Lung (tissue), 12 donors: ENCODE data around the gene CDC42BPB. TPM values are rescaled to one million over a fixed set of nuclear protein-coding genes. Genes with fewer than 3 reads are reported as not detected.

Experiments used
- ATAC-seq: fragments of 200-7000 bp; cut with Tn5 transposase; one replicate; pipeline ENCODE4 v1.9.1; 2020; ENCODE audit warnings: moderate number of reproducible peaks; ENCODE audit not compliant: insufficient read depth, low FRiP score
- DNase-seq, 3 donors: peaks; one replicate each; pipeline ENCODE4 v3.0.0-alpha.2; 2013 to 2017
- H3K27ac ChIP-seq, 2 donors: one replicate each; pipeline ENCODE4 v1.5.1; 2013; ENCODE audit warnings: mild to moderate bottlenecking in 2 of 2, moderate library complexity in 2 of 2, control low read depth in 1 of 2, inconsistent platforms in 1 of 2, low read depth in 1 of 2, low read length in 1 of 2
- H3K27me3 ChIP-seq, 3 donors: one replicate each; pipeline ENCODE4 v1.5.1; 2013; ENCODE audit warnings: low read length in 2 of 3; ENCODE audit not compliant: control insufficient read depth in 3 of 3, insufficient read depth in 3 of 3
- H3K36me3 ChIP-seq, 4 donors: one replicate each; pipeline ENCODE4 v1.5.1; 2013; ENCODE audit warnings: low read length in 4 of 4, mild to moderate bottlenecking in 1 of 4, moderate library complexity in 1 of 4; ENCODE audit not compliant: control insufficient read depth in 4 of 4, insufficient read depth in 4 of 4
- H3K4me1 ChIP-seq, 5 donors: one replicate each; pipeline ENCODE4 v1.5.1; 2013; ENCODE audit warnings: low read length in 5 of 5, mild to moderate bottlenecking in 2 of 5, moderate library complexity in 1 of 5; ENCODE audit not compliant: control insufficient read depth in 5 of 5, insufficient read depth in 5 of 5
- H3K4me3 ChIP-seq: one replicate; pipeline ENCODE4 v1.5.1; 2013; ENCODE audit warnings: mild to moderate bottlenecking, control low read depth, moderate library complexity
- H3K9ac ChIP-seq, 2 donors: one replicate each; pipeline ENCODE4 v1.5.1; 2013; ENCODE audit warnings: low read length in 2 of 2, control low read depth in 1 of 2; ENCODE audit not compliant: insufficient read depth in 1 of 2
- H3K9me3 ChIP-seq, 4 donors: one replicate each; pipeline ENCODE4 v1.5.1; 2013; ENCODE audit warnings: low read length in 3 of 4, mild to moderate bottlenecking in 1 of 4, moderate library complexity in 1 of 4; ENCODE audit not compliant: control insufficient read depth in 4 of 4, insufficient read depth in 3 of 4
- CTCF ChIP-seq: IDR thresholded peaks from 2 replicates; pipeline ENCODE4 v1.5.1; 2012; ENCODE audit warnings: mild to moderate bottlenecking; ENCODE audit errors: control extremely low read depth, extremely low read depth
- WGBS, 2 donors: extraction: QIAGEN DNeasy Blood & Tissue Kit; methylation state at CpG; one replicate each; pipeline ENCODE4 v1.1.7; 2013; 5-methylcytosine and 5-hydroxymethylcytosine counted together
- polyA plus RNA-seq, 2 donors: library from polyadenylated mRNA; stranded (reverse); fragments of 200-250 nt; gene quantifications; one replicate each; pipeline ENCODE4 v1.2.1, GENCODE V29; 2013
- total RNA-seq, 2 donors: library from RNA; depleted of rRNA in 1 of 2; stranded (reverse); fragments of >200 nt in 1 of 2; gene quantifications; one replicate each; pipeline ENCODE4 v1.2.1, GENCODE V29; 2014 to 2021
- donor health status: control.
- donor health status: control.
- donor health status: Bipolar disorder and iron deficiency.
- donor health status: healthy.
- donor health status: DM: yes; HTN: yes; CAD: no.

CDC42BPB gene
- total and polyA plus RNA-seq, 4 donors, result 39.3 to 97.9 (median 66.6) TPM

- WGBS, 2 donors, result 73 to 76% methylated on average over 21 to 23 of the region's 23 CpGs
- Histone ChIP-seq H3K4me3 (no peak within 1 kb of the TSS), H3K9me3 (no peaks in the 10 kb centered on the region), H3K4me1 (peaks cover 0 to 25% (median 9%) of the 10 kb centered on the region in 5 donors), H3K36me3 (no peaks in the 10 kb centered on the region), H3K27me3 (no peaks in the 10 kb centered on the region), H3K9ac (peak within 1 kb of the TSS in 1 of 2 donors; percentile 80), H3K27ac (peak within 1 kb of the TSS in 1 of 2 donors; percentile 30)
- ATAC-seq, result no peak
- DNase-seq, result peak; percentile 74 to 83 (median 82)
- TF ChIP-seq CTCF, result no peak
Measured at GRCh38 chr14:103094406-103095209, 37.3 kb upstream of the CDC42BPB start, which contains the start of gene EXOC3L4. Gene EXOC3L4 (plus strand): TSS chr14:103094725. CDS start chr14:103100220, 5,495 bp downstream.

- DNase-seq, result peak in 2 of 3 donors; percentile 41 to 46
- H3K4me1 ChIP-seq, result peaks cover 0 to 20% (median 7%) of the 10 kb centered on the region in 5 donors
- H3K9me3 ChIP-seq, result no peaks in the 10 kb centered on the region
- no peak overlapping the region for H3K4me3 ChIP-seq
- H3K27ac ChIP-seq, result peak overlapping the region in 1 of 2 donors; percentile 23
- peak overlapping the region in 1 of 2 donors; percentile 80 for H3K9ac ChIP-seq
- TF ChIP-seq CTCF, result no peak
- no peaks in the 10 kb centered on the region for H3K36me3 ChIP-seq
- no peaks in the 10 kb centered on the region for H3K27me3 ChIP-seq
- 76 to 85% methylated on average over 13 of the region's 13 CpGs for WGBS, 2 donors
- ATAC-seq, result no peak
Measured at GRCh38 chr14:103093856-103094405, 36.6 kb upstream of the CDC42BPB start.

GRCh38 chr14:103091883-103092222 is 34.5 kb upstream of the CDC42BPB start:
- H3K4me3 ChIP-seq, result peak overlapping the region; percentile 57
- WGBS, 2 donors, result 57 to 59% methylated on average over 9 of the region's 9 CpGs
- TF ChIP-seq CTCF, result no peak
- peak overlapping the region in 1 of 2 donors; percentile 4 for H3K27ac ChIP-seq
- peaks cover 0 to 4% (median 0%) of the 10 kb centered on the region in 3 donors for H3K27me3 ChIP-seq
- H3K9ac ChIP-seq, result no peak overlapping the region
- no peak for ATAC-seq
- H3K4me1 ChIP-seq, result peaks cover 0 to 20% (median 6%) of the 10 kb centered on the region in 5 donors
- peaks cover 0 to 2% (median 0%) of the 10 kb centered on the region in 4 donors for H3K9me3 ChIP-seq
- DNase-seq, result no peak
- H3K36me3 ChIP-seq, result no peaks in the 10 kb centered on the region
